AG10803 (cell line): ENCODE data around the gene CCT4.
"Not testable (repeated sequence)": the region's sequence is repeated elsewhere in the genome, so short reads cannot be mapped to it uniquely, and the experiment has no call there.

Source experiments
- DNase-seq: peaks from one replicate; pipeline ENCODE4 v3.0.0; 2010; ENCODE audit warnings: low read depth
- H3K4me3 ChIP-seq: 2 replicates; pipeline ENCODE4 v1.5.1; 2011; ENCODE audit warnings: mild to moderate bottlenecking, low read length, control low read depth
- TF ChIP-seq, protein P1 (sequence below): conservative IDR thresholded peaks from 2 replicates; pipeline ENCODE4 v1.5.1; 2011; ENCODE audit warnings: mild to moderate bottlenecking, low read length, control low read depth, inconsistent platforms

Gene CCT4

DNA sequence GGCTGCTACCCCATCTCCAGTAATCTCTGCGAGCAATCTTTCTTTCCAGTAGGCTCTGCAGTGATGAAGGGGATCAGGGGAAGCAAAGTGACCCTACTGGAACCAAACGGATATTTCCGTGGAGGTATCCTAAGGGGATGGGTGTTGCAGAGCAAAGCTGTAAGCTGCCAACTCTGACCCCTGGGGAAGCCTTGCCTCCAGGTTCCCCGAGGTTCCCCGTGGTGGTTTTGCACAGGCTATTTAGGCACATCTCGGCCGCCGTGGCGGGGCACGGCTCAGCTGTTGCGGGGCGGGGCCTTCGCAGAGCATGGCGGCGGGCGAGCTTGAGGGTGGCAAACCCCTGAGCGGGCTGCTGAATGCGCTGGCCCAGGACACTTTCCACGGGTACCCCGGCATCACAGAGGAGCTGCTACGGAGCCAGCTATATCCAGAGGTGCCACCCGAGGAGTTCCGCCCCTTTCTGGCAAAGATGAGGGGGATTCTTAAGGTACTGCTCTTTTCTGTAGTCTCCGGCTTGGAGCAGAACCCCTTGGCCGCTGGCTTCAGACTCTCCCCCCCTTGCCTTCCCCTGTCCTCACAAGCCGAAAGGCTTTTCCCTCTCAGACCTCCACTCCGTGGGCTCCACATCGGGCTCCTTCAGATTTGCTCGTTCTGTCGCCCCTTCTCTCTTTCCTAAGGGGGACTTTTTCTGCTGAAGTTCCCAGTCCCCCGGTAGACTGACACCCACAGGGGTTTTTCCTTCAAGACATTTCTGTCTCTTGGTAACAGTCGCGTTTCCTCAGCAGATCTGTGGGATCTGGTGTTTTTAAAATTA, 17.1 kb upstream of the CCT4 start, which contains the start of gene COMMD1:
Gene COMMD1, plus strand, starts transcription at position 303 of the 814 bp plus-strand sequence. Its CDS starts 5 bp downstream, at position 308.
- TF ChIP-seq, protein P1, sequence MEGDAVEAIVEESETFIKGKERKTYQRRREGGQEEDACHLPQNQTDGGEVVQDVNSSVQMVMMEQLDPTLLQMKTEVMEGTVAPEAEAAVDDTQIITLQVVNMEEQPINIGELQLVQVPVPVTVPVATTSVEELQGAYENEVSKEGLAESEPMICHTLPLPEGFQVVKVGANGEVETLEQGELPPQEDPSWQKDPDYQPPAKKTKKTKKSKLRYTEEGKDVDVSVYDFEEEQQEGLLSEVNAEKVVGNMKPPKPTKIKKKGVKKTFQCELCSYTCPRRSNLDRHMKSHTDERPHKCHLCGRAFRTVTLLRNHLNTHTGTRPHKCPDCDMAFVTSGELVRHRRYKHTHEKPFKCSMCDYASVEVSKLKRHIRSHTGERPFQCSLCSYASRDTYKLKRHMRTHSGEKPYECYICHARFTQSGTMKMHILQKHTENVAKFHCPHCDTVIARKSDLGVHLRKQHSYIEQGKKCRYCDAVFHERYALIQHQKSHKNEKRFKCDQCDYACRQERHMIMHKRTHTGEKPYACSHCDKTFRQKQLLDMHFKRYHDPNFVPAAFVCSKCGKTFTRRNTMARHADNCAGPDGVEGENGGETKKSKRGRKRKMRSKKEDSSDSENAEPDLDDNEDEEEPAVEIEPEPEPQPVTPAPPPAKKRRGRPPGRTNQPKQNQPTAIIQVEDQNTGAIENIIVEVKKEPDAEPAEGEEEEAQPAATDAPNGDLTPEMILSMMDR, result no peak
- DNase-seq, result peak; percentile 62
- peak within 1 kb of the TSS; percentile 90 for H3K4me3 ChIP-seq

DNA sequence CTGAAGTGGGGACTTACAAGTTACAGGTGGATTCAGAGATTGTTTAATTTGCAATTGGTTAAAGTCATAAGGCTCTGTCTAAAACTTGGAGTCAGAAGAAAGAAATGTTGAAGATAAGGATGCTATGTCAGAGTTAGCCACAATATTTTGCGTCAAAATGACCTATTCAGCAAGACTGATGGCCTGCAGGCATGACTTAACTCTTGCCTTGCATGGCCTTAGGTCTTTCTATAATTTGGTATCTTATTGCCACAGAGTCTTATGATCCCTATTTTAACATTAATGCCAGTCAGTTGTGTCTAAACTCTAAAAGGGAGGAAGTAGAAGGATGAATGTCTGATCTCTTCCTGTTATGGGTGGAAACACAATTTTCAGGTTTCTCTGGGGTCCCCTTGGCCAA, 11.8 kb upstream of the CCT4 start:
- H3K4me3 ChIP-seq, result no peak overlapping the region
- DNase-seq, result no peak
- TF ChIP-seq, protein P1, result no peak

DNA sequence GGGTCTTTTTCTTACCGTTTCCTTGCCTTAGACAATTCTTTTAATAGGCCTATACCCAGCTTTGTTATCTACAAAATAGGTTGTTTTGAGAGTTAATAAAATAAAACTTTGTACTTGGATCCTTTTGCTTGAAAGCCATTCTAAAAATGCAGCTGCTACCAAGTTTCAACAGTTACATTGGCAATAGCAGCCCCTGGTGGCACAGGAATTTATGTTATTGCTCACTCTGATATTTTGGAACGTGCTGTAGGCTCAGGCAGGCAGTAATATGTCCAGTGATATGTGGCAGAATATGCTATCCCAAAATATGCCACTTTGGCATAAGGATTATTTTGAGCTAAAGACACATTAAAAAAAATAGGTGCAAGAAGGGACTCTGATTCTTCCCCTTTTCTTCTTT, 10.4 kb upstream of the CCT4 start:
- no peak overlapping the region for H3K4me3 ChIP-seq
- TF ChIP-seq, protein P1, result peak; percentile 59
- peak; percentile 27 for DNase-seq

DNA sequence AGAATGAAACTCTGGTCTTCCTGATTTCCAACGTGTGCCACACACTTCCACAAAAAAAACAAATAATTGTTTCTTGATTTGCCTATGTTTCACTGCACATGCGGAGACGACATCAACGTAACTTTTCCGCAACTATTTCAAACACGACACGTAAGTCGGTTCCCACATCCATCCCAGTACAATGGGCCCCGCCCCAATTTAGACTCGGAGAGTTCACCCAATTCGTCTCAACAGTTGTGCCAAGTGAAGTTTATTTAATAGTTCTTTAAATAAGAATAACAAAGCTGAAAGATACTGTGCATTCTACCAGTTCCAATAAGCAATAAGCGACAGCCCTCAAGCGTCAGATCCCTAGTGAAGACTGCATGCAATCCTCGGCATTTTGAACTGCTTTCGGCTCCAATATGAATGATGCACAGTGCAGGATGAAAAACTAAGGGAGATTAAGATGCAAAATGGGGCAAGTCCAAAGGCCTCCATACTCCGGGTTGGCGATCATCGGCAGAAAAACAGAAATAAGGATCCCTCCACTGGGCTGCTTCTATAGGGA, 664 bp downstream of the CCT4 start:
- H3K4me3 ChIP-seq, result peak overlapping the region; percentile 81
- peak; percentile 63 for DNase-seq
- TF ChIP-seq, protein P1, result no peak

DNA sequence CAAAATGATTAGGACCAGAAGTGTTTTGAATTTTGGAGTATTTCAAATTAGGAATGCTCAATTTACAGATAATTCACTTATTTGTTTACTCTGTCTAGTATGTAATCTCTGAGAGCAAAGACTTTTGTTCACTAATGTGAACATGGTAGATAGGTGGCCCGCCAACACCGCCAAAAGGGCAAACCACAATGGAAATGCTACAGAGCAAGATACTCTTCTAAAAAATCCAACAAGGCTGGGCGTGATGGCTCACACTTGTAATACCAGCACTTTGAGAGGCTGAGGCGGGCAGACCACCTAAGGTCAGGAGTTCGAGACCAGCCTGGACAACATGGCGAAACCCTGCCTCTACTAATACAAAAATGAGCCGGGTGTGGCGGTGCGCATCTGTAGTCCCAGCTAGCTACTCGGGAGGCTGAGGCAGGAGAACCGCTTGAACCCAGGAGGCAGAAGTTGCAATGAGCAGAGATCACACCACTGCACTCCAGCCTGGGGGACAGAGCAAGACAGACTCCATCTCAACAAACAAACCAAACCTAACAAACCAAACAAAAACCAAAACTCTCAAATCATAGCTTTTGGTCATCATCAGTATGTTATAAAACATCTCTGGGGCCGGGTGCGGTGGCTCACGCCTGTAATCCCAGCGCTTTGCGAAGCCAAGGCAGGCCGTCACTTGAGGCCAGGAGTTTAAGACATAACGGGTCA, 2.4 kb downstream of the CCT4 start:
- TF ChIP-seq, protein P1, result no peak
- DNase-seq, result no peak
- no peak overlapping the region for H3K4me3 ChIP-seq

DNA sequence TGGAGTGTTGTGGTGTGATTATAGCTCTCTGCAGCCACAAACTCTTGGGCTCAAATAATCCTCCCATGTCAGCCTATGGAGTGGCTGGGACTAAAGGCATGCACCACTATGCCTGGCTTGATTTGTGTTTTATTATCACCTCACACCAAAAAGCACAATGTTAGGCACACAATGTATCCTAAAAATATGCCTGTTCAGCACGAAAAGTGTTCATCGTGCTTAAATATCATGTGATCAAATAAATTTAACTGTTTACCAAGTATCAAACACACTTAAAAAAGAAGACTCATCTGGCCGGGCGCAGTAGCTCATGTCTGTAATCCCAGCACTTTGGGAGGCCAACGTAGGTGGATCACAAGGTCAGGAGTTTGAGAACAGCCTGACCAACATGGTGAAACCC, 5.6 kb downstream of the CCT4 start:
- no peak for DNase-seq
- H3K4me3 ChIP-seq, result no peak overlapping the region
- TF ChIP-seq, protein P1, result no peak

DNA sequence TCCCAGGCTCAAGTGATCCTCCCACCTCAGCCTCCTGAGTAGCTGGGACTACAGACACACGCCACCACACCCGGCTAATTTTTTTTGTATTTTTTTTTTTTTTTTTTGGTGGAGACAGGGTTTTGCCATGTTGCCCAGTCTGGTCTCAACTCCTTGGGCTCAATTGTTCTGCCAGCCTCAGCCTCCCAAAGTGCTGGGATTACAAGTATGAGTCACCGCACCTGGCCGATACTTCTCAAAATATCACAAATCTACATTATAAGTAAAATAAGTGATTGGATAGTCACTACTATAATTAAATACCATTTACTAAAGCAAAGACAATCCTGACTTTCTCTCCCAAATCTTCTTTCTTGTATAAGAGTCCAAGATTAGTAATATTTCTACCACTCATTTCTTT, 9.1 kb downstream of the CCT4 start:
- not testable (repeated sequence) for DNase-seq, H3K4me3 ChIP-seq
